ENCODE results near the gene RMI2.

RMI2 gene

DNA sequence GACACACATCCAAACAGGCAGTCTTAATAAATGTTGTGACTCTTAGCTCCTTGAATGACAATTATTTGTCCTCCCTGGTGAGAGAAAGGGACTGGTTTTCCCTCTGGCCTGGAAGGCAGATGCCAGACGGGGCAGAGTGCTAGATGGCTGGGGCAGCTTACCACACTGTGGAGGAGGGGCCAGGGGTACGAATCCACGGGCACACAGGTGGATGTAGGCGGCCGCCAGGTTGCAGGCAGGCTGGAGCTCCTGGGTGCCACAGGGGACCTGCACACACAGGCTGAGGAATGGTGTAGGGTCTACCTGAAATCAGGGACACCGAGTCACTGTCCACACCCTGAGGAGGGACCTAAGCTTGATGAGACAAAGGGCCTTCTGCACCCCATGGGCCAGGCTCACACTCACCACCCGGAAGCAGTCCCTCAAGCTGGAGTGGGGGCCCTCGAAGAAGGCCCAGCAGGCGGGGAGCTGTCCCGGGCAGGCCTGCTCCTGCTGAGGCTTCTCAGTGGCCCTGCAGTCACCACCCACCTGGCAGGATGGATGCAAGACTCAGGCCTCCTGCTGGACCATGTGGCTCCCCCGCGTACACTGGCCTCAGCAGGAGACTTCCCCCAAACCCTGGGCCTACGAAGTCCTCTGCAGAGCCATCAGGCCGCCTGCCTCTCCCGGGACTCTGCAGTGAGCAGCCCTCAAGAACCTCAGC lies 38.4 kb downstream of the RMI2 start:
- no peak for DNase-seq (ENCODE audit: low spot score)
- in situ Hi-C loops (cut with MboI; ENCODE audit: low pct_unique_long_range_greater_than_20kb, low sequenced_read_pairs, unreplicated experiment): no loop called here
- TF ChIP-seq CTCF (IDR thresholded peaks at IDR 0.05; ENCODE audit: extremely low read depth, insufficient read depth, missing control alignments): no peak

GRCh38 chr16:11384184-11384955 lies 39.1 kb downstream of the RMI2 start:
- DNase-seq (ENCODE audit: low spot score): no peak
- in situ Hi-C loops (cut with MboI; ENCODE audit: low pct_unique_long_range_greater_than_20kb, low sequenced_read_pairs, unreplicated experiment): no loop called here
- TF ChIP-seq CTCF (IDR thresholded peaks at IDR 0.05; ENCODE audit: extremely low read depth, insufficient read depth, missing control alignments): no peak

DNA sequence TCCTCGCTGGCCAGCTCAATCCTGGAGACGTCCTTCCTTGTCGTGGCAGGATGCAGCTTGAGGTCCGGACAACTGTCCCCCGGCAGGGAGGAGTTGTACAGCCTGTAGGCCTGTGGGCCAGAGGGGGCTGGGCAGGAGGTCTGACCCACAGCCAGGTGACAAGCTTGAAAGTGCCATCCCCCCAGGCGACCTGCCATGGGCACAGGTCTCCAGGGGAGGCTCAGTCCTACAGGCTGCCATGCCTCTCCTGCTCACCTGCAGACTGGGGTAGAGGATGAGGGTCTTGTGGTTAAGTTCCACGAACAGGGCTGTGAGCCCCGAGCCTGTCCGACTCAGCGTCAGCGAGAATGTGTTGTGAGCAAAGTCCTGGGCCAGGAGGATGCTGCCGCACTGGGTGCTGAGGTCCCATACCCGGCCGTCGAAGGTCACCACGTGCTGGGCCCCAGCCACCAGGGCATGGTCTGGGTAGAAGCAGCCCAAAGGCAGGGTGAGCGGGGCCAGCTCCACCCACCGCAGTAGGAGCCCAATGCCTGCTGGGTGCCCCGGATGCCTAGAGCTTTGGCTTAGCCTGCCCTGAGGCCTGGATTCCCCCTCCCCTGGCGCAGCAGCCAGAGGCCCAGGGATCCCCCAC lies 39.8 kb downstream of the RMI2 start:
- TF ChIP-seq CTCF (IDR thresholded peaks at IDR 0.05; ENCODE audit: extremely low read depth, insufficient read depth, missing control alignments): no peak
- DNase-seq (ENCODE audit: low spot score): no peak
- in situ Hi-C loops (cut with MboI; ENCODE audit: low pct_unique_long_range_greater_than_20kb, low sequenced_read_pairs, unreplicated experiment): no loop called here

GRCh38 chr16:11386054-11386680 lies 40.9 kb downstream of the RMI2 start:
- in situ Hi-C loops (cut with MboI; ENCODE audit: low pct_unique_long_range_greater_than_20kb, low sequenced_read_pairs, unreplicated experiment): no loop called here
- TF ChIP-seq CTCF (IDR thresholded peaks at IDR 0.05; ENCODE audit: extremely low read depth, insufficient read depth, missing control alignments): no peak
- DNase-seq (ENCODE audit: low spot score): peak; percentile 51

- in situ Hi-C loops (cut with MboI; ENCODE audit: low pct_unique_long_range_greater_than_20kb, low sequenced_read_pairs, unreplicated experiment): no loop called here
- DNase-seq (ENCODE audit: low spot score): peak; percentile 23
- peak; percentile 41 for TF ChIP-seq CTCF (IDR thresholded peaks at IDR 0.05; ENCODE audit: extremely low read depth, insufficient read depth, missing control alignments)
These were observed 41.7 kb downstream of the RMI2 start for GRCh38 chr16:11386791-11387546.

- TF ChIP-seq CTCF (IDR thresholded peaks at IDR 0.05; ENCODE audit: extremely low read depth, insufficient read depth, missing control alignments): no peak
- in situ Hi-C loops (cut with MboI; ENCODE audit: low pct_unique_long_range_greater_than_20kb, low sequenced_read_pairs, unreplicated experiment): no loop called here
- DNase-seq (ENCODE audit: low spot score): peak; percentile 15
These were observed 43.8 kb downstream of the RMI2 start for GRCh38 chr16:11389083-11389482.

Measured in GM13977 (cell line).